PC-9 (cell line): ENCODE measurements around the gene ZNG1F.
"Not testable (repeated sequence)": the region's sequence is repeated elsewhere in the genome, so short reads cannot be mapped to it uniquely, and the experiment has no call there.

Source experiments
- EZH2 ChIP-seq: fragments of 200-600 bp; sonication (generic); IDR thresholded peaks from 2 replicates; pipeline ENCODE4 v1.8.0; 2017; ENCODE audit warnings: antibody characterized with exemption, low read depth
- TF ChIP-seq, protein P1 (sequence below): fragments of 200-600 bp; sonication (generic); conservative IDR thresholded peaks from 2 replicates; pipeline ENCODE4 v1.6.1; 2017; ENCODE audit warnings: mixed run types, antibody characterized with exemption, mild to moderate bottlenecking, moderate library complexity

DNA sequence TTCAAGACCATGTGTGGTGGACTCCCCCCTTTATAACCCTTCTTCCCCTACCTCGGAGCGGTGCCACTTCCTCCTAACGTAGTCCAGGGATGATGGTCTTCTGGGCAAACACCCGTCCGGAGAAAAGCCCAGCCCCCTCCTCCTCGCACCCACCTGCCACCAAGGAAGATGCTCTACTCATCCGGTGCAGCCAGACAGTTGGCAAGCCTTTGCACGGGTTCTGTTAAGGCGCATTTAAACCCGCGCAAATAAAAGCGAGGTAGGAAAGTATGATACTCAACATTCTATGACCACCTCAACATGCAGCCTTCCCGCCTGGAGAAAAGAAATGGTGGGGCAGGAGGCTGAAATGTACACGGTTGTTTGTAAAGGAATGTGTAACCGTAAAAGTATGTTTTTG lies 60.5 kb downstream of the ZNG1F start, which contains the start of gene FOXD4L6:
- TF ChIP-seq, protein P1, sequence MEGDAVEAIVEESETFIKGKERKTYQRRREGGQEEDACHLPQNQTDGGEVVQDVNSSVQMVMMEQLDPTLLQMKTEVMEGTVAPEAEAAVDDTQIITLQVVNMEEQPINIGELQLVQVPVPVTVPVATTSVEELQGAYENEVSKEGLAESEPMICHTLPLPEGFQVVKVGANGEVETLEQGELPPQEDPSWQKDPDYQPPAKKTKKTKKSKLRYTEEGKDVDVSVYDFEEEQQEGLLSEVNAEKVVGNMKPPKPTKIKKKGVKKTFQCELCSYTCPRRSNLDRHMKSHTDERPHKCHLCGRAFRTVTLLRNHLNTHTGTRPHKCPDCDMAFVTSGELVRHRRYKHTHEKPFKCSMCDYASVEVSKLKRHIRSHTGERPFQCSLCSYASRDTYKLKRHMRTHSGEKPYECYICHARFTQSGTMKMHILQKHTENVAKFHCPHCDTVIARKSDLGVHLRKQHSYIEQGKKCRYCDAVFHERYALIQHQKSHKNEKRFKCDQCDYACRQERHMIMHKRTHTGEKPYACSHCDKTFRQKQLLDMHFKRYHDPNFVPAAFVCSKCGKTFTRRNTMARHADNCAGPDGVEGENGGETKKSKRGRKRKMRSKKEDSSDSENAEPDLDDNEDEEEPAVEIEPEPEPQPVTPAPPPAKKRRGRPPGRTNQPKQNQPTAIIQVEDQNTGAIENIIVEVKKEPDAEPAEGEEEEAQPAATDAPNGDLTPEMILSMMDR: not testable (repeated sequence)
- TF ChIP-seq EZH2: not testable (repeated sequence)
